ENCODE results near the gene INPP5A.

INPP5A gene

GRCh38 chr10:132696728-132697577 is 159.4 kb downstream of the INPP5A start:
- Histone ChIP-seq H3K27ac (no peak overlapping the region), H3K27me3 (ENCODE audit: insufficient read depth, low read depth, severe bottlenecking) (no peaks in the 10 kb centered on the region), H3K9me3 (ENCODE audit: severe bottlenecking) (no peaks in the 10 kb centered on the region), H3K36me3 (no peaks in the 10 kb centered on the region), H3K4me3 (ENCODE audit: low read depth, low read length) (no peak overlapping the region)
- no peak for DNase-seq
- no peak for TF ChIP-seq CTCF (IDR thresholded peaks at IDR 0.05; ENCODE audit: low read depth, low read length)

GRCh38 chr10:132697578-132698200 is 160.1 kb downstream of the INPP5A start:
- no peak for TF ChIP-seq CTCF (IDR thresholded peaks at IDR 0.05; ENCODE audit: low read depth, low read length)
- H3K4me3 ChIP-seq (ENCODE audit: low read depth, low read length): no peak overlapping the region
- no peaks in the 10 kb centered on the region for H3K9me3 ChIP-seq (ENCODE audit: severe bottlenecking)
- H3K27me3 ChIP-seq (ENCODE audit: insufficient read depth, low read depth, severe bottlenecking): no peaks in the 10 kb centered on the region
- no peak overlapping the region for H3K27ac ChIP-seq
- no peaks in the 10 kb centered on the region for H3K36me3 ChIP-seq
- DNase-seq: no peak

- TF ChIP-seq CTCF (IDR thresholded peaks at IDR 0.05; ENCODE audit: low read depth, low read length): no peak
- no peak for DNase-seq
- no peaks in the 10 kb centered on the region for H3K27me3 ChIP-seq (ENCODE audit: insufficient read depth, low read depth, severe bottlenecking)
- H3K9me3 ChIP-seq (ENCODE audit: severe bottlenecking): no peaks in the 10 kb centered on the region
- H3K36me3 ChIP-seq: no peaks in the 10 kb centered on the region
- H3K4me3 ChIP-seq (ENCODE audit: low read depth, low read length): no peak overlapping the region
- no peak overlapping the region for H3K27ac ChIP-seq
These were observed 160.7 kb downstream of the INPP5A start for GRCh38 chr10:132698211-132698751.

- DNase-seq: no peak
- Histone ChIP-seq H3K9me3 (ENCODE audit: severe bottlenecking) (no peaks in the 10 kb centered on the region), H3K4me3 (ENCODE audit: low read depth, low read length) (no peak overlapping the region), H3K36me3 (no peaks in the 10 kb centered on the region), H3K27ac (no peak overlapping the region), H3K27me3 (ENCODE audit: insufficient read depth, low read depth, severe bottlenecking) (no peaks in the 10 kb centered on the region)
- TF ChIP-seq CTCF (IDR thresholded peaks at IDR 0.05; ENCODE audit: low read depth, low read length): no peak
These were observed 161.3 kb downstream of the INPP5A start for GRCh38 chr10:132698761-132699391.

GRCh38 chr10:132699411-132700155 is 162.0 kb downstream of the INPP5A start:
- H3K36me3 ChIP-seq: no peaks in the 10 kb centered on the region
- H3K27me3 ChIP-seq (ENCODE audit: insufficient read depth, low read depth, severe bottlenecking): no peaks in the 10 kb centered on the region
- no peak for TF ChIP-seq CTCF (IDR thresholded peaks at IDR 0.05; ENCODE audit: low read depth, low read length)
- no peak for DNase-seq
- no peak overlapping the region for H3K4me3 ChIP-seq (ENCODE audit: low read depth, low read length)
- no peak overlapping the region for H3K27ac ChIP-seq
- H3K9me3 ChIP-seq (ENCODE audit: severe bottlenecking): no peaks in the 10 kb centered on the region

Data from WERI-Rb-1 (cell line).